Measurements from ENCODE around the gene RAB10.
"Not testable (repeated sequence)": the region's sequence is repeated elsewhere in the genome, so short reads cannot be mapped to it uniquely, and the experiment has no call there.

RAB10 gene

GRCh38 chr2:26033818-26034636, at the start of gene RAB10:
RAB10 (plus strand) TSS chr2:26034084; CDS start chr2:26034609, 525 bp downstream.
- DNase-seq = peak; percentile 100

- no peak for DNase-seq
Measured at GRCh38 chr2:25988134-25988533, 45.8 kb upstream of the RAB10 start.

GRCh38 chr2:25989154-25989553, 44.7 kb upstream of the RAB10 start:
- peak; percentile 16 for DNase-seq

- DNase-seq = no peak
Measured at GRCh38 chr2:25991965-25992364, 41.9 kb upstream of the RAB10 start.

- no peak for DNase-seq
Measured at GRCh38 chr2:25992556-25992955, 41.3 kb upstream of the RAB10 start.

GRCh38 chr2:25993049-25993448, 40.8 kb upstream of the RAB10 start:
- DNase-seq = no peak

GRCh38 chr2:25994509-25994908, 39.4 kb upstream of the RAB10 start:
- no peak for DNase-seq

GRCh38 chr2:25996844-25997243, 37.0 kb upstream of the RAB10 start:
- DNase-seq = no peak

- not testable (repeated sequence) for DNase-seq
Measured at GRCh38 chr2:25998816-25999383, 35.0 kb upstream of the RAB10 start.

- not testable (repeated sequence) for DNase-seq
Measured at GRCh38 chr2:25999406-25999805, 34.5 kb upstream of the RAB10 start.

GRCh38 chr2:26000561-26001082, 33.3 kb upstream of the RAB10 start:
- DNase-seq = no peak

GRCh38 chr2:26001743-26002351, 32.0 kb upstream of the RAB10 start:
- no peak for DNase-seq

GRCh38 chr2:26002632-26003310, 31.1 kb upstream of the RAB10 start:
- no peak for DNase-seq

- no peak for DNase-seq
Measured at GRCh38 chr2:26008095-26008494, 25.8 kb upstream of the RAB10 start.

- no peak for DNase-seq
Measured at GRCh38 chr2:26008851-26009566, 24.9 kb upstream of the RAB10 start.

GRCh38 chr2:26009567-26009963, 24.3 kb upstream of the RAB10 start:
- DNase-seq = no peak

GRCh38 chr2:26010943-26011342, 22.9 kb upstream of the RAB10 start:
- no peak for DNase-seq

- DNase-seq = no peak
Measured at GRCh38 chr2:26011609-26011989, 22.3 kb upstream of the RAB10 start.

GRCh38 chr2:26011990-26012856, 21.7 kb upstream of the RAB10 start:
- DNase-seq = no peak

- DNase-seq = no peak
Measured at GRCh38 chr2:26013668-26014067, 20.2 kb upstream of the RAB10 start.

GRCh38 chr2:26016012-26016705, 17.7 kb upstream of the RAB10 start:
- DNase-seq = no peak
